Ishikawa (cell line): Measurements from ENCODE around the gene SYCP2.

Source experiments
- CEBPB ChIP-seq: IDR thresholded peaks from 2 replicates; pipeline ENCODE4 v1.6.1; 2012
- CREB1 ChIP-seq: IDR thresholded peaks from 2 replicates; pipeline ENCODE4 v1.6.1; 2012; ENCODE audit warnings: low read depth
- EGR1 ChIP-seq: IDR thresholded peaks from 2 replicates; pipeline ENCODE4 v1.6.1; 2012
- EP300 ChIP-seq: IDR thresholded peaks from 2 replicates; pipeline ENCODE4 v1.6.1; 2012; ENCODE audit warnings: borderline replicate concordance
- FOXM1 ChIP-seq: IDR thresholded peaks from 2 replicates; pipeline ENCODE4 v1.6.1; 2012; ENCODE audit warnings: low read depth, borderline replicate concordance
- NFIC ChIP-seq: IDR thresholded peaks from 2 replicates; pipeline ENCODE4 v1.6.1; 2012
- RAD21 ChIP-seq: IDR thresholded peaks from 2 replicates; pipeline ENCODE4 v1.6.1; 2012; ENCODE audit warnings: low read depth
- REST ChIP-seq: IDR thresholded peaks from 2 replicates; pipeline ENCODE4 v1.6.1; 2012; ENCODE audit warnings: low read depth, mild to moderate bottlenecking
- TAF1 ChIP-seq: IDR thresholded peaks from 2 replicates; pipeline ENCODE4 v1.6.1; 2012; ENCODE audit warnings: low read depth, mild to moderate bottlenecking
- TCF12 ChIP-seq: IDR thresholded peaks from 2 replicates; pipeline ENCODE4 v1.6.1; 2012; ENCODE audit warnings: low read depth
- TEAD4 ChIP-seq: IDR thresholded peaks from 2 replicates; pipeline ENCODE4 v1.6.1; 2012
- YY1 ChIP-seq: IDR thresholded peaks from 2 replicates; pipeline ENCODE4 v1.6.1; 2012; ENCODE audit warnings: low read depth
- ZBTB7A ChIP-seq: IDR thresholded peaks from 2 replicates; pipeline ENCODE4 v1.6.1; 2012; ENCODE audit warnings: low read depth
- TF ChIP-seq, protein P1 (sequence below): IDR thresholded peaks from 2 replicates; pipeline ENCODE4 v1.6.1; 2012
- TF ChIP-seq, protein P2 (sequence below): IDR thresholded peaks from 2 replicates; pipeline ENCODE4 v1.6.1; 2012

Gene SYCP2

DNA sequence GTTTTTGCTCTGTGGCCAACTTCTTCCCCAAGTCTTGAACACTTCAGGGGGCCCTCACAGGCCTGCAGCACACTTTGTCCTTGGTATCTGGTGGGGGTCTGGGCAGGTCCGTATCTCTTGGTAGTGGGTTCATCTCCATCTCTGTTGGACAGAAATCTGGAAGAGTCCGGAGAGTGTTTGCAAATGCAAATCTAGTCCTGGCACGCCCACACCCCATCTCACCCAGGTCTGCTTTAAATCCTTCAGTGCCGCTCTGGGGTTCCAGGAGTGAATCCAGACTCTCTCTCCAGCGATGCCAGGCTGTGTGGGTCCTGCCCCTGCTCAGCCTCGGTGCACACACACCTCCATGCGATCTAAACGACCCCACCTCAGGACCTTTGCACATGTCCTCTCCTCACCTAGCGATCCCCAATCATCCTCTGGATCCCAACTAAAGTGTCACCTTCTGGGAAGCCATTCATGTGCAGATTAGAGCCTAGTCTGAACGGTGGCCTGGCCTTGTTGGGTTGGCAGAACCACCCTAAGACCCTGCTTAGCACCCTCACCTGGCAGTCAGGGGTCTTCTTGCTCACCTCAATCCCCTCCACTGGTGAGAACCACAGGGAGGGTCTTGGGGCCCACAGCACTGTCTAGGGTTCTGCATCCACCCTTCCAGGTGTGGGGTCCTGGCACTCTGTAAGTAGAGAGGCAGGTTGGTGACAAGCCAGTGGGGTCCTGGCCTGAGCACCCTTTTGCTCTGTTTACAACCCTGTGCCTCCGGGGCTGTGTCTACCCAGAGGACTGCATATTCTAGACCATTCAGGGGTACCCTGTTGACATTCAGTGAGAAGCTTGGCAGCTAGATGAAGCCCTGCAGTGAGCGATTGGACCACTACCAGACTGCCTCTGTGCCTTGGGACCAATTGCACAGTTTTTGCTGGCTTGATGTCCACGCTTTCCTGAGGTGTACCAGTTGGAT lies 100.8 kb downstream of the SYCP2 start:
- TF ChIP-seq FOXM1: no peak

GRCh38 chr20:59831916-59832270 lies 101.5 kb downstream of the SYCP2 start:
- no peak for TF ChIP-seq YY1
- TF ChIP-seq TEAD4: no peak
- no peak for TF ChIP-seq REST
- TF ChIP-seq ZBTB7A: no peak
- TF ChIP-seq TAF1: no peak
- no peak for TF ChIP-seq CREB1
- TF ChIP-seq RAD21: no peak
- TF ChIP-seq, protein P1, sequence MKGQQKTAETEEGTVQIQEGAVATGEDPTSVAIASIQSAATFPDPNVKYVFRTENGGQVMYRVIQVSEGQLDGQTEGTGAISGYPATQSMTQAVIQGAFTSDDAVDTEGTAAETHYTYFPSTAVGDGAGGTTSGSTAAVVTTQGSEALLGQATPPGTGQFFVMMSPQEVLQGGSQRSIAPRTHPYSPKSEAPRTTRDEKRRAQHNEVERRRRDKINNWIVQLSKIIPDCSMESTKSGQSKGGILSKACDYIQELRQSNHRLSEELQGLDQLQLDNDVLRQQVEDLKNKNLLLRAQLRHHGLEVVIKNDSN: no peak
- TF ChIP-seq TCF12: no peak
- TF ChIP-seq, protein P2, sequence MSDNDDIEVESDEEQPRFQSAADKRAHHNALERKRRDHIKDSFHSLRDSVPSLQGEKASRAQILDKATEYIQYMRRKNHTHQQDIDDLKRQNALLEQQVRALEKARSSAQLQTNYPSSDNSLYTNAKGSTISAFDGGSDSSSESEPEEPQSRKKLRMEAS: no peak
- no peak for TF ChIP-seq FOXM1

DNA sequence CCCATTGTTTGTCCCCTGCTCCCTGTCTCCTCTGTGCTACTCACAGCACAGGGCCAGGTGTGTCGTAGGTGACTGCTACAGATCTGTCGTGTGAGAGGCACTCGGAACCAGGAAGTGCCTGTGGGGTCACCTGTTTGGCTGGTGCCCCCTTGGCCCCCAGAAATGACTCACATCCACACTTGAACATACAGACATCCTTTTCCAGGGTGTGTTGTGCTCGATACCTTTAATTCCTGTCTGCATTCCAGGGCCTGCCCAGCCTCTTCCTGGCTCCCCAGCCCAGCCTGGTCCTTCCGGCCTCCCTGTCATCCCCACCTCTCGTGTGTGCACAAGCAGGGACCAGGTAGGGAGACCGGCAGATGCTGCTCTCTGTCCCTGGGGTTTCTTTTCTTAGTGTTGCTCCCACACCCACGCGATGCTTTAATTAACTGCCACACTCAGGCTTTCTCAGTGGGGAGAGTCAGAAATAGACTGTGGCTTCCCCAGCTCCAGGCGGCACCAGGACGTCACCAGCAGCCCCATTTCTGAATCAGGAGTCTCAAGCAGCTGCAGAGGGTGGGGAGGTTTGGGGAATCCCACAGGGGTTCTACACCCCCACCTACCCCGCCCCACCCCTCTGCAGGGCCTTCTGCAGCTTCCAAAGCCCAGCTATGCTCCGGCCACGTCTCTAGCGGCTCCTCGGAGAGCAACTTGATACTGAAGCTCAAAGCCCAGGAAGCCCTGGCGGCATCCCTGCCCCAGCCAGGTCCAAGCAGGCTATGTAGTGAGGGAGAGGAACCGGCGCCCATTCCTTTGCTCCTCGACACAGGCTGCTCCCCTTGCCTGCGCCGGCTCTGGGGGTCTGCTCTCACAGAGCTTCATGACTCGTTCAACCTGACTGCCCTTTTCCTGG lies 102.2 kb downstream of the SYCP2 start:
- no peak for TF ChIP-seq ZBTB7A
- TF ChIP-seq YY1: no peak
- no peak for TF ChIP-seq TEAD4
- TF ChIP-seq TAF1: no peak
- no peak for TF ChIP-seq REST
- TF ChIP-seq, protein P1: no peak
- no peak for TF ChIP-seq EGR1
- TF ChIP-seq FOXM1: no peak
- TF ChIP-seq RAD21: no peak

GRCh38 chr20:59830665-59831023 lies 102.8 kb downstream of the SYCP2 start:
- TF ChIP-seq EGR1 (no peak), TCF12 (no peak), ZBTB7A (no peak), TAF1 (no peak), RAD21 (no peak), EP300 (no peak), FOXM1 (no peak), CEBPB (no peak), REST (no peak), TEAD4 (no peak), YY1 (no peak), CREB1 (no peak), NFIC (no peak)
- TF ChIP-seq, protein P1: no peak
- TF ChIP-seq, protein P2: no peak
